H9 (cell line): Measurements from ENCODE around the gene RNF225. TPM values are rescaled to one million over a fixed set of nuclear protein-coding genes. Genes with fewer than 3 reads are reported as not detected.

Source experiments
- DNase-seq: peaks from one replicate; pipeline ENCODE4 v3.0.0-alpha.2; 2017
- H2AFZ ChIP-seq: one replicate; pipeline ENCODE4 v1.6.1; 2013; ENCODE audit warnings: mild to moderate bottlenecking, low read length, control low read depth, moderate library complexity
- H2AK5ac ChIP-seq: 2 replicates; pipeline ENCODE4 v1.6.1; 2013; ENCODE audit warnings: low read length, control low read depth, mixed read lengths; ENCODE audit not compliant: insufficient read length
- H2BK120ac ChIP-seq: one replicate; pipeline ENCODE4 v1.6.1; 2013; ENCODE audit warnings: low read depth, mild to moderate bottlenecking, low read length, control low read depth, inconsistent platforms; ENCODE audit not compliant: poor library complexity, severe bottlenecking
- H2BK12ac ChIP-seq: 2 replicates; pipeline ENCODE4 v1.6.1; 2013; ENCODE audit warnings: low read length, control low read depth, mixed read lengths, low read depth; ENCODE audit not compliant: insufficient read length
- H2BK15ac ChIP-seq: 2 replicates; pipeline ENCODE4 v1.6.1; 2013; ENCODE audit warnings: low read depth, low read length, control low read depth
- H2BK20ac ChIP-seq: one replicate; pipeline ENCODE4 v1.6.1; 2013; ENCODE audit warnings: low read depth, mild to moderate bottlenecking, low read length, control low read depth, inconsistent platforms; ENCODE audit not compliant: poor library complexity, severe bottlenecking
- H2BK5ac ChIP-seq: 2 replicates; pipeline ENCODE4 v1.6.1; 2013; ENCODE audit warnings: low read length, control low read depth, mixed read lengths; ENCODE audit not compliant: insufficient read length
- H3K14ac ChIP-seq: 2 replicates; pipeline ENCODE4 v1.6.1; 2013; ENCODE audit warnings: low read length, control low read depth; ENCODE audit not compliant: insufficient read depth
- H3K18ac ChIP-seq: 2 replicates; pipeline ENCODE4 v1.6.1; 2013; ENCODE audit warnings: low read depth, mild to moderate bottlenecking, mixed read lengths, low read length, control low read depth; ENCODE audit not compliant: insufficient read length
- H3K23ac ChIP-seq: 2 replicates; pipeline ENCODE4 v1.6.1; 2013; ENCODE audit warnings: low read length, control low read depth, mixed read lengths, low read depth; ENCODE audit not compliant: insufficient read length
- H3K23me2 ChIP-seq: 2 replicates; pipeline ENCODE4 v1.6.1; 2013; ENCODE audit warnings: low read depth, mild to moderate bottlenecking, mixed read lengths, low read length, control low read depth; ENCODE audit not compliant: insufficient read length, poor library complexity, severe bottlenecking
- H3K27ac ChIP-seq: 2 replicates; pipeline ENCODE4 v1.5.1; 2013; ENCODE audit warnings: low read length, control low read depth, mixed read lengths, low read depth; ENCODE audit not compliant: insufficient read length
- H3K27me3 ChIP-seq: 2 replicates; pipeline ENCODE4 v1.6.1; 2013; ENCODE audit warnings: low read length, control low read depth, inconsistent platforms; ENCODE audit not compliant: insufficient read depth
- H3K4ac ChIP-seq: 2 replicates; pipeline ENCODE4 v1.6.1; 2013; ENCODE audit warnings: low read depth, mild to moderate bottlenecking, control low read depth, inconsistent platforms, low read length, moderate library complexity
- H3K4me1 ChIP-seq: 2 replicates; pipeline ENCODE4 v1.6.1; 2013; ENCODE audit warnings: low read length, control low read depth, inconsistent platforms; ENCODE audit not compliant: insufficient read depth
- H3K4me2 ChIP-seq: 2 replicates; pipeline ENCODE4 v1.6.1; 2013; ENCODE audit warnings: low read length, control low read depth, mixed read lengths; ENCODE audit not compliant: insufficient read length, insufficient read depth
- H3K56ac ChIP-seq: 2 replicates; pipeline ENCODE4 v1.6.1; 2013; ENCODE audit warnings: low read depth, mild to moderate bottlenecking, mixed read lengths, low read length, control low read depth; ENCODE audit not compliant: insufficient read length
- H3K79me1 ChIP-seq: 2 replicates; pipeline ENCODE4 v1.6.1; 2013; ENCODE audit warnings: low read depth, mild to moderate bottlenecking, moderate library complexity, low read length, control low read depth, inconsistent platforms; ENCODE audit not compliant: insufficient read depth, poor library complexity, severe bottlenecking
- H3K79me2 ChIP-seq: 2 replicates; pipeline ENCODE4 v1.6.1; 2013; ENCODE audit warnings: low read length, control low read depth, inconsistent platforms; ENCODE audit not compliant: insufficient read depth
- H3K9ac ChIP-seq: 2 replicates; pipeline ENCODE4 v1.6.1; 2013; ENCODE audit warnings: low read length, control low read depth, mixed read lengths; ENCODE audit not compliant: insufficient read length; ENCODE audit errors: extremely low read depth
- H3K9me3 ChIP-seq: one replicate; pipeline ENCODE4 v1.6.1; 2013; ENCODE audit warnings: low read depth, low read length, inconsistent platforms; ENCODE audit not compliant: control insufficient read depth
- H3T11ph ChIP-seq: one replicate; pipeline ENCODE4 v1.6.1; 2013; ENCODE audit warnings: mild to moderate bottlenecking, low read length, control low read depth, inconsistent platforms
- H4K20me1 ChIP-seq: one replicate; pipeline ENCODE4 v1.6.1; 2013; ENCODE audit not compliant: control insufficient read depth, insufficient read length, insufficient read depth
- H4K5ac ChIP-seq: 2 replicates; pipeline ENCODE4 v1.6.1; 2013; ENCODE audit warnings: low read depth, mild to moderate bottlenecking, mixed read lengths, low read length, control low read depth; ENCODE audit not compliant: insufficient read length
- H4K8ac ChIP-seq: replicated peaks from 2 replicates; pipeline ENCODE4 v1.6.1; 2013; ENCODE audit warnings: low read length, control low read depth, mixed read lengths, low read depth; ENCODE audit not compliant: insufficient read length
- H4K91ac ChIP-seq: 2 replicates; pipeline ENCODE4 v1.6.1; 2013; ENCODE audit warnings: low read depth, mild to moderate bottlenecking, moderate library complexity, mixed read lengths, low read length, control low read depth; ENCODE audit not compliant: insufficient read length
- H3K27ac Mint-ChIP-seq, 3 experiments: 2 replicates in 2 of 3; 3 replicates in 1 of 3; pipeline ENCODE4 v1.8.0; 2020 to 2021; ENCODE audit warnings: mixed read lengths in 3 of 3, mild to moderate bottlenecking in 1 of 3, moderate library complexity in 1 of 3
- H3K27me3 Mint-ChIP-seq: 2 replicates; pipeline ENCODE4 v1.8.0; 2021; ENCODE audit warnings: low read depth, mild to moderate bottlenecking, moderate library complexity, mixed read lengths
- H3K36me3 Mint-ChIP-seq, 3 experiments: 2 replicates in 2 of 3; 3 replicates in 1 of 3; pipeline ENCODE4 v1.8.0; 2020 to 2021; ENCODE audit warnings: low read depth in 3 of 3, mixed read lengths in 3 of 3; ENCODE audit not compliant: insufficient read depth in 1 of 3
- H3K4me1 Mint-ChIP-seq, 2 experiments: 2 replicates each; pipeline ENCODE4 v1.8.0; 2020; ENCODE audit warnings: mixed read lengths in 2 of 2
- H3K4me3 Mint-ChIP-seq, 2 experiments: 2 replicates in 1 of 2; 3 replicates in 1 of 2; pipeline ENCODE4 v1.8.0; 2020 to 2021; ENCODE audit warnings: mild to moderate bottlenecking in 2 of 2, mixed read lengths in 2 of 2, moderate library complexity in 1 of 2
- H3K9me3 Mint-ChIP-seq, 2 experiments: 2 replicates in 1 of 2; 3 replicates in 1 of 2; pipeline ENCODE4 v1.8.0; 2020; ENCODE audit warnings: mild to moderate bottlenecking in 2 of 2, mixed read lengths in 2 of 2, moderate library complexity in 1 of 2
- total RNA-seq: library from RNA; stranded (reverse); gene quantifications from 2 replicates; pipeline ENCODE4 v1.2.1, GENCODE V29; 2021
- TF ChIP-seq, protein P1 (sequence below): fragments of 200-600 bp; sonication (generic); conservative IDR thresholded peaks from 3 replicates; pipeline ENCODE4 v1.8.0; 2021; ENCODE audit warnings: antibody characterized with exemption, mild to moderate bottlenecking

The RNF225 gene
- total RNA-seq, 1 experiment from 2014 or later: 2.1 TPM

DNA sequence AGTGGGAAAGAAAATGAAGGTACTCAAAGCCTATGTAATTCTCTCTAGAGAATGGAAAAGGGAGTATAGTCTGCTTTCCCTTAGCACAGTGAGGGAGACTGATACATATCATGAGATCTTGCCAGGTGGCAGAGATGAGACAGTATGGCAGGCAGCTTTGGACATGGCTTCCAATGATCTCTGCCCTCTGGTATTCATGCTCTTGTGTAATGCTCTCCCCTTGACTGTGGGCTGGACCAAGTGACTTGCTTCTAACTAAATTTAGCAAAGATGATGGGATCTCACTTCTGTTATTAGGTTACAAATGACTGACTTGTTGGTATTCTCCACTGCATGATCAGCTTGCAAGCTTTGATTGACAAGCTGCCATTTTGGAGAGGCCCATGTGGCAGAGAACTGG lies 34.3 kb downstream of the RNF225 start:
- Histone ChIP-seq H3K79me2 (no peaks in the 10 kb centered on the region), H2BK20ac (no peak overlapping the region), H4K5ac (no peak overlapping the region), H4K20me1 (no peaks in the 10 kb centered on the region), H4K8ac (no peak overlapping the region), H3K23ac (no peak overlapping the region), H3K9me3 (peaks cover 80% of the 10 kb centered on the region), H3K4ac (no peak overlapping the region), H2BK15ac (no peak overlapping the region), H2BK120ac (no peak overlapping the region), H3T11ph (no peak overlapping the region), H3K23me2 (no peaks in the 10 kb centered on the region), H3K4me2 (no peak overlapping the region), H2AK5ac (no peak overlapping the region), H3K9ac (no peak overlapping the region), H3K18ac (no peak overlapping the region), H2BK12ac (no peak overlapping the region), H2BK5ac (no peak overlapping the region), H3K14ac (no peak overlapping the region), H3K79me1 (no peaks in the 10 kb centered on the region), H4K91ac (no peak overlapping the region), H3K27ac (no peak overlapping the region), H3K56ac (no peak overlapping the region), H3K4me1 (no peaks in the 10 kb centered on the region), H3K27me3 (no peaks in the 10 kb centered on the region), H2AFZ (no peak overlapping the region)
- Mint-ChIP-seq H3K36me3 (peaks cover 16 to 47% (median 33%) of the 10 kb centered on the region in 3 experiments), H3K4me1 (no peaks in the 10 kb centered on the region), H3K9me3 (peaks cover 82 to 88% of the 10 kb centered on the region in 2 experiments), H3K27me3 (peaks cover 30% of the 10 kb centered on the region), H3K4me3 (no peak overlapping the region), H3K27ac (no peak overlapping the region)
- TF ChIP-seq, protein P1, sequence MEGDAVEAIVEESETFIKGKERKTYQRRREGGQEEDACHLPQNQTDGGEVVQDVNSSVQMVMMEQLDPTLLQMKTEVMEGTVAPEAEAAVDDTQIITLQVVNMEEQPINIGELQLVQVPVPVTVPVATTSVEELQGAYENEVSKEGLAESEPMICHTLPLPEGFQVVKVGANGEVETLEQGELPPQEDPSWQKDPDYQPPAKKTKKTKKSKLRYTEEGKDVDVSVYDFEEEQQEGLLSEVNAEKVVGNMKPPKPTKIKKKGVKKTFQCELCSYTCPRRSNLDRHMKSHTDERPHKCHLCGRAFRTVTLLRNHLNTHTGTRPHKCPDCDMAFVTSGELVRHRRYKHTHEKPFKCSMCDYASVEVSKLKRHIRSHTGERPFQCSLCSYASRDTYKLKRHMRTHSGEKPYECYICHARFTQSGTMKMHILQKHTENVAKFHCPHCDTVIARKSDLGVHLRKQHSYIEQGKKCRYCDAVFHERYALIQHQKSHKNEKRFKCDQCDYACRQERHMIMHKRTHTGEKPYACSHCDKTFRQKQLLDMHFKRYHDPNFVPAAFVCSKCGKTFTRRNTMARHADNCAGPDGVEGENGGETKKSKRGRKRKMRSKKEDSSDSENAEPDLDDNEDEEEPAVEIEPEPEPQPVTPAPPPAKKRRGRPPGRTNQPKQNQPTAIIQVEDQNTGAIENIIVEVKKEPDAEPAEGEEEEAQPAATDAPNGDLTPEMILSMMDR: no peak
- no peak for DNase-seq
